NCI-H345 treated with DMSO at 0.1 percent for 48 hours (cell line): ENCODE results near the gene FAM174B.

Experiments used
- DNase-seq: peaks from one replicate; lab custom pipeline; 2025; ENCODE audit not compliant: unreplicated experiment; lab: John Stamatoyannopoulos, UW

The FAM174B gene

GRCh38 chr15:92643849-92644815 is 11.4 kb downstream of the FAM174B start:
- DNase-seq: no peak

GRCh38 chr15:92638709-92639365 is 16.7 kb downstream of the FAM174B start:
- peak; percentile 13 for DNase-seq

- peak; percentile 81 for DNase-seq
Observed at GRCh38 chr15:92638291-92638708, 17.3 kb downstream of the FAM174B start.

- no peak for DNase-seq
Observed at GRCh38 chr15:92637626-92638025, 17.9 kb downstream of the FAM174B start.

DNA sequence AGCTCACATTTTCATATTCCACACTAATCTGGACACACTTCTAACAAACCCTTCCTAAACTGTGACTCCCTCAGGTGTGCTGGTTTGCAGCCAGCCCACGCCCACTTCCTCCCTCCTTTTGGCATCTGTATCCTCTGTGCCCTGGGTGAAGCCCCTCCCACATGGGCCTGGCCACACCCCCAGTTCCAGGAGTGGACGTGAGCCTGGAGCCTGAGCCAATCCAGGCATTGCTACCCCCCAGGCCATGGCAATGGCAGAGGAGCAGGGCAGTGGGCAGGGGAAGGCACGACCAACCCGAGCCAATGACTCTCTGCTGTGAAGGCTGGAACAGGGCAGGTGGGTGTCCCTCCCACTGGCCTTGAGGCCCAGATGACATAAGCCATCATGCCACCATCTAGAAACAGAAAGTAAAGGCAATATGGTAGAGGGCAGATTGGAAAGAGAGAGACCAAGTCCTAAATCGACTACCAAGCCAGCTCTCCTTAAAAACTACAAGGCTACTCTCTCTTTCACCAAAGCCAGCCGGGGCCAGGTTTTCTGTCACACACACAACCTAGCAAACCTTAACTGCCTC is 18.6 kb downstream of the FAM174B start:
- no peak for DNase-seq

DNA sequence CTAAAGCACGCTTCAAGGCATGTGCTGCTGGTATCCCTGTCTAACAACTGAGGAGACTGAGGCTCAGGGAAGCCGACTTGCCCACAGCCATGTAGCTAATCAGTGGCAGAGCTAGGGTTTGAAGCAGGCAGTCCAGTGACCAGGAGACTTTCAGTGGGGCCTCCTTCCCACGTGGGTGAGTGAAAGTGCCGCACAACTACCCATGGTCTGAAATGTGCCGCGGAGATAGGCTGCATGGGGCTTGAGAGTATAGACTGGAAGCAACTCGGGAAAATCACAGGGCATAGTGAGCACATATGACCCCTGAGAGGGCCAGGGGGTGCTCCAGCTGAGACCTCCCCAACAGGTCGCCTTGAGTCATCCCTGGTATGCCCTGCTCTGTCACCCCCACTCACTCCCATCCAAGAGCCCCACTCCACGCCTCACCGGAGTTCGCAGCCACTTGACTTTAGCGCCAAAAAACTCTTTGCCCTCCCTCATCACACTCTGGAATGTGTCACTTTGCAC is 19.1 kb downstream of the FAM174B start:
- DNase-seq: no peak

GRCh38 chr15:92634671-92635201 is 20.8 kb downstream of the FAM174B start:
- no peak for DNase-seq

DNA sequence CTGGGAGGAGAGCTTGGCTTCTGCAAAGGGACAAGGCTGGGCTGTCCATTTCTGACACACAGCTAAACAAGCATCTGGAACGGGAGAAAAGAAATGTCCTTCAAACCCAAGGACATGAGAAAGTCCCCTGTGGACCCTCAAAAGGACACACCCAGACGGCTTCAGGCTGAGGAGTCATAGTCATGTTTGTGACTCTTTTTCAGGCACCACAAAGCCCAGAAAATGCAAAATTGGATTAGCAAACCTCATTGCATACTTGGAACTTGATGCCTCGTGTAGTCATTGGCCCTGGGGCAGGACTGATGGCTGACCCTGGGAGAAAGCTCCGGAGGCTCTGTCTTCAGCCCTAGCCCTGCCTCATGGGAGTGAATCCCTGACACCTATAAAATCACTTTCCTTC is 21.5 kb downstream of the FAM174B start:
- no peak for DNase-seq

DNA sequence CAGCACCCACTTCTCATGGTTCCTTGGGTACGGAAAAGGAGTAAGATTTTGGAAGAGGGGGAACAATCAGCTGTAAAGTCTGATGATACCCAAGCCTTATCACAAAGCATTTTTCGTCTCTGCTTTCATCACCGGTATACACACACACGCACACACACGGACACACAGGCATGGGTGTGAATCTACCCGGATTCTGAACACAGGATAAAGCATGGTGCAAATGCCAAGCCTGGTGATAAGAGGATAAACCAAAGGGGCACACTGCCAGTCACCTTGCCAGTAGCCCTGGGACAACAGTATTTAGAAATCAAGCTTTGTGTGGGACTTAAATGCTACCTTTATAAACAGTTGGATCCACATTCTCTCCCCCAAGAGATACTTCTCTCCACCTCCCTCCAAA is 22.2 kb downstream of the FAM174B start:
- DNase-seq: no peak

- DNase-seq: no peak
Observed at GRCh38 chr15:92633001-92633400, 22.6 kb downstream of the FAM174B start.

DNA sequence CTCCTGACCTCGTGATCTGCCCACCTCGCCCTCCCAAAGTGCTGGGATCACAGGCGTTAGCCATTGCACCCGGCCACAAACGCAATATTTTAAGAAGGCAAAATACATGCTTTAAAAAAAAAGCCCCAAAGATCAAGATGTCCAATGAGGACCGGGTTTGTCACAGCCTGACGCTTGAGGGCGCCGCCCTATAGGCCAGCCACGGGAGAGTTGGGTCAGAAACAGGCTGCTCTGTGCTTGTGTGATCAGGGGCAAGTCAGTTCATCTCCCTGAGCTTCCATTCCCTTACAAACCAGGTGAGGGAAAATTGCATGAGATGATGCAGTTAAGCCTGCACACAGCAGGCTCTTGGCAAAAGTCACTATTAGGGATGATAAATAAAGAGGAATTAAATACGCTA is 23.9 kb downstream of the FAM174B start:
- DNase-seq: no peak

GRCh38 chr15:92629975-92630626 is 25.5 kb downstream of the FAM174B start:
- DNase-seq: no peak

- no peak for DNase-seq
Observed at GRCh38 chr15:92629276-92629974, 26.1 kb downstream of the FAM174B start.

DNA sequence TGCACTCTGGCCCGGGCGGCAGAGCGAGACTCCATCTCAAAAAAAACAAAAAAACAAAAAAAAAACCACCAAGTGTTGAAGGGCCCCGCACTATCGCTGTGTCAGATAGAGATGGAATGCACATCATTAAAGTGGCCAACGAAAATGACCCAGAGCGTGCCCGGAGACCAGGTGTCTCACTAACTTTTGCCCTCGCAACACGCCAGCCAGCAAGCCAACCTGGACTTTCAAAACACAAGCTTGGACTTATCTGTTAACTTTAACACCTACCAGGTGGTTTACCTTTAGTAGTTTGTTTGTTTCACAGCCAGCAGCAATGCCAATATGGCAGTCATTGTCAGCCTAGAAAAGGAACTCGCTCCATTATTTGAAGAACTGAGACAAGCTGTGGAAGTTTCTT is 28.6 kb downstream of the FAM174B start:
- no peak for DNase-seq

GRCh38 chr15:92625251-92625980 is 30.2 kb downstream of the FAM174B start:
- no peak for DNase-seq

DNA sequence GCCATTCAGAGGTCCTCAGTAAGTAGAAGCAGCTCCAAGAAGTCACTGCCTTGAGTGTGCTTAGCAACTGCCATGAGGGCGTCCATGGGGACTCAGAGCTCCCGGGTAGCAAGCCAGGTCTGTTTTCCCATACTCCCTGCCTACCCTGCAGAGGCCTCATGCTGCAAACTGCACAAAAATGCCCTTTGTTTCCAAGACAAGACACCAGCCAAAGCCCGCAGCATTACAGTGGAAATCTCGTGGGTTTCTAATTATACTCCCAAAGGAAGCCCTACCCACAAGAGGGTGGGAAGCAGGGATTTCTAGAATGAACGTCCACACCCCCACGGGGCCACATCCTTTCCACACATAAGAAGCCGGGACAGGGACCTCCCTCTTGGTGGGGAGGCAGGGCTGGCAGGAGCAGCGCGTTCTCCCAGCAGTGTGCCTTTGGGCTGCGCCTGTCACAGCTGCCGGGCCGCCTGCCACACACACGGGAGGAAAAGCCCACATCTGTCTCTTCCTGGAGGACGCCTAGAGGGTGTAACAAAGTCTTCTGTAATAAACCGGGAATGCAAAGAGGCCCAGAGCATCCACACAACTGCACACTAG is 31.1 kb downstream of the FAM174B start:
- no peak for DNase-seq

GRCh38 chr15:92623435-92623834 is 32.1 kb downstream of the FAM174B start:
- DNase-seq: peak; percentile 59

DNA sequence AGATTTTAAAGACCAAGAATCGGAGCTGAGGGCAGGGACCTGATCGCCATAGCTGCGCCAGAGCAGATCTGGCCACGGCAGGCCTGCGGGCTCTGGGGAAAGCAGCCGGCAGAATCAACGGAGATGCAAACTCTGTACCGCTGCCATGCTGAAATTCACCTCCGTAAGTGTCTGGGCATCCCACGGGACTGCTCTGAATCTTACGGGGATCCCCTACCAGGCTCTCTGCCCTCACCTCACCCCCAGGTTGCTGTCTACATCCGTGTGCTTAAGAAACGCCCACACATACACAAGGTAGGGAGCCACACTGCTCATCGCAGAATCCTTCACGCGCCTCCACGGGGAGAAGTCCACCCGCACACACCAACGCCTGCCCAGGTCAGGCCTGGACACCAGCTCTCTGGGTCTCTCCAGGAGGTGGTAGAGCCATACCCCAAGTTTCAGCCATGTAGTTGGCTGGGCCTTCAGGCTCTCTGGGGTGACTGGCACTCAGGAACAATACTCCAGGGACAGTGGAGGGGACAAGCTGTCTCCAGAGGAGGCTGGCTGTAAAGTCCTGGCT is 33.5 kb downstream of the FAM174B start:
- DNase-seq: no peak

DNA sequence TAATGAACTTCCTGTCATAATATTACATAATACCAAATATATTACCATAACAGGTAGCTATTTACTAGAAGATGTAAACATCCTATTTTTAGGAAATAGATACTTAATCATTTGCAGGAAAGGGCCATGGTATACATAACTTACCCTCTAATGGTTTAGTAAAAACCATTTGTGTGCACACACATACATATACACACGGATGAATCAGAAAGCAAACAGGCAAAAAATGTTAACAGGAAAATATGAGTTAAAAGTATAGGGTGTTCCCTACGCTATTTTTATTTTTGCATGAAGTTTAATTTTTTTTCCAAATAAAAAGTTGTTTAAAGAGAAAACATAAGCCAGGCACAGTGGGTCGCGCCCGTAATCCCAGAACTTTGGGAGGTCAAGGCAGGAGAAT is 34.6 kb downstream of the FAM174B start:
- DNase-seq: no peak
